COLO668 (cell line): Measurements from ENCODE around the gene EXOSC7.
"Not testable (repeated sequence)": the region's sequence is repeated elsewhere in the genome, so short reads cannot be mapped to it uniquely, and the experiment has no call there.

Source experiments
- DNase-seq: peaks from one replicate; lab custom pipeline; 2025; ENCODE audit not compliant: unreplicated experiment; lab: John Stamatoyannopoulos, UW

EXOSC7 gene

DNA sequence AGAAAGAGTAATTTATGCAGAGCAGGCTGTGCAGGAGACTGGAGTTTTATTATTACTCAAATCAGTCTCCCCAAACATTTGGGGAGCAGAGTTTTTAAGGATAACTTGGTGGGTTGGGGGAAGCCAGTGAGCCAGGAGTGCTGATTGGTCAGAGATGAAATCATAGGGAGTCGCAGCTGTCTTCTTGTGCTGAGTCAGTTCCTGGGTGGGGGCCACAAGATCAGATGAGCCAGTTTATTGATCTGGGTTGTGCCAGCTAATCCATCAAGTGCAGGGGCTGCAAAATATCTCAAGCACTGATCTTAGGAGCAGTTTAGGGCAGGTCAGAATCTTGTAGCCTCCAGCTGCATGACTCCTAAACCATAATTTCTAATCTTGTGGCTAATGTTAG is 77.8 kb downstream of the EXOSC7 start:
- not testable (repeated sequence) for DNase-seq

- no peak for DNase-seq
These were observed 78.3 kb downstream of the EXOSC7 start for GRCh38 chr3:45054196-45054857.

- no peak for DNase-seq
These were observed 79.0 kb downstream of the EXOSC7 start for GRCh38 chr3:45055032-45055410.

DNA sequence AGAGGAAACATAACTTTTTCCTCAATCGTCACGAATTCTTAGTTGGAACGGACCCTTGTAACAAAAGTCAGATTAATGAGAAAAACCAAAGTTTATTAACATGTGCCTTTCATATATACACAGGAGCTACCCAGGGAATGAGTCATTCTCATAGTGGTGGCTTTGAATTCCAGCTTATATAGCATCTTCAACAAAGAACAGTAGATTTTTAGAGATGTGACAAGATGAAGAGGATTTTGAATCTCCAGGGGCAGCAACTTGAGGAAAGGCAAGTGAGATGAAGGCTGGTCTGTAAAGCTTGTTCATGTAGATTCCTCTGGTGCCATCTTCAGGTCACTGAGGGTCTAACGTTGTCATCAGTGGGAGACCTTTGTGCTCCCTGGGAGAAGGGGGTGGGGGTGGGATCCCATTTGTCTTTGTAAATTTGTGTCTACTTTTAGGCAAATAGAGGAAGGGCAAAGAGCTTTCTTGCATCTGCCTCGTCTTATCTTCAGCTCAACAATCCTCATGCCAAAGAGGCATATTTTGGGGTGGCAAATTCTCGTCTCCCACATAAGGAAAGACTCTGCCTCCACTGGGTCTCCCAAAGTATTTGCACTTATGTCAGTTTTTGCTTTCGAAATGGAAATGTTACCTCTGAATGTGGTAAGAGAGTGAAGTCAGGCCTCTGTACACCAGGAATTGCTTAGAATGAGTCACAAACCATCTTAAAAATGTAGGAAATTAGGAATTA is 79.5 kb downstream of the EXOSC7 start:
- no peak for DNase-seq

DNA sequence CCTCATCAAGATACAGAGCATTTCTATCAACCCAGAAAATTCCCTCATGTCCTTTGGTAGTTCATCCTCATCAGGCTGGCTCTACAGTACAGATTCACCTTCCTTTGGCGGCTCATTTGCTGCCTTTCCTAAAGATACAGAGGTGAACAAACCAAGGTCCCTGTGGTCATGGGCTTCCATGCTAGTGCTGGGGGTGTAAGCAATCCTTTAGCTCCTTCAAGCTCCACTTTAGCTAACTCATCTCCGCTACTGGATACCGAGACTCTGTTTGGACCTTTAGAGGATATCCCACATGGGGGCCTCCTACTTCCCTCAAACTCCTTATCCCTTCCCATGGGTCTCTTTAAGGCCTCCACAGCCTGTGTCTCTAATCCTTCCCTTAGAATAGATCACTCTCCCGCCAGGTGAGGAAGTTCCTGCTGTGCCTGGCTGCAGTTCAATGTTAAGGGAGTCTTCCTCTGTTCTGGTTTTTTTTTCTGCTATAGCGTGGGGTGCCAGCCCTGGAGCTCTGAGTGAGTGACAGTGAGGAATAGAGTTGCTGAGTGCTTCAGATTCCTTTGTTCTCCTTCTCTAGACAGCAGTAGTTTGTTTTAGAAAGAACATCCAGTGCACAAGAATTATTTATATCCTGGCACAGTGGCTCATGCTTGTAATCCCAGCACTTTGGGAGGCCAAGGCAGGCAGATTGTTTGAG is 80.7 kb downstream of the EXOSC7 start:
- DNase-seq, result no peak

DNA sequence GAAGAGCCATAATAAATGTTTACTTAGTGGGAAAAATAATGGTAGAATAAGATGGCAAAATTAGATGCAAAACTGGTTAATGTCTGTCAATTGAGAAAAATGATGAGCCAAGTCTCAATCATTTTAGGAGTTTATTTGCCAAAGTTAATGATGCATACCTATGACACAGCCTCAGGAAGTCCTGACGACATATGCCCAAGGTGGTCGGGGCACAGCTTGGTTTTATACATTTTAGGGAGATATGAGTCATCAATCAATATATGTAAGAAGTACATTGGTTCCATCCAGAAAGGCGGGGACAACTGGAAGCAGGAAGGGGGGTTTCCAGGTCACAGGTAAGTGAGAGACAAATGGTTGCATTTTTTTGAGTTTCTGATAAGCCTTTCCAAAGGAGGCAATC is 81.5 kb downstream of the EXOSC7 start:
- no peak for DNase-seq

DNA sequence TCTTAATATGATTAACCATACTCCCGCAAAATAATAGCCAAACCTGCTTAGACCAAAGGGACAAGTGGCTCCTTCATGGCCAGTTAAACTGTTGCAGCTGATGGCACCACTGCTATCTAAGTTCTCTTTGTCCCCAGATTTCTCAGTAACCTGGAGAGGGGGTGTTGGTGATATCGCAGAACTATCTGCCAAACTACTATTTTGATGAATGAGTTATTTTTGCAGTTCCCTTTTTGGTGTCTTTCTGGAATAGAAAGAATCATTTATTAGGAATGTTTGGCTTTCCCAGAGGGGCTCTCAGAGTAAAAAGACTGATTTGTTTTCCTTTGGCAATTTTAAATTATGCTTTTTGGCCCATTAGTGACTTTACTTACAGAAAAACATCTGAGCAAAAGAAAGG is 83.1 kb downstream of the EXOSC7 start:
- DNase-seq, result no peak

DNA sequence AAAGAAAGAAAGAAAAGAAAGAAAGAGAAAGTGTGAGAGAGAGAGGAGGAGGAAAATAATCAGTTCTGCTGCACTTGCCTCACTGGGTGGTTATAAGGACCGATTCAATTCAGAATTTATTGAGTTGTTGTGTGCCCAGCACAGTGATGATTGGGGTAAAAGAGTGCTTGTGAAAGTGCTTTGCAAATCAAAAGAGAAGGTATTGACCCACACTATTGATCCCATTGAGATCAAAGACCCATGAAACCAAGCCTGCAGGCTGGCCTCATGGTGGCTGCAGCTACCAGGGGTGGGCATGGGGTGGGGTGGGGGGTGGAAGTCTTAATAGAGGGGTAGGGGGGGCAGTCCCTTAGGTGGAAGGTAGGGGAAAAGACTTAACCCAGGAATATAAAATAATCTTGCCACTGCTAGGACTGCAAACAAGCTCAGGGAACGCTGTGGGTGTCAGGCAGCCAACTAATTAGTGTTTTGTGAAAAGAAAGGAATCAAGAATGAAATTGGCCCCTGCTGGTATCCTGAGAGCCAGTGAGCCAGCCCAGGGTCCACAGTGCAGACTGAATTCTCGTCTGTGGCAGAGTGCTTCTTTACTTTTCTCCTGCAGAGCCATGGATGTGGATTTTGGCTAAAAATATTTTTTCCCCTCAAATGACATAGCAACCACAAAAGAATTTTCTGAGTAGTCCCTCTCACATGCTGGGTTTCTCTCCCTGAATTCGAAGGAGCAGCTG is 84.3 kb downstream of the EXOSC7 start:
- DNase-seq, result no peak
